SK-N-SH treated with all-trans-retinoic acid at 6 μM for 48 hours (cell line): Measurements from ENCODE around the gene GPSM3.

Experiments used
- ATAC-seq: fragments of 200-7000 bp; cut with Tn5 transposase; 3 replicates; pipeline ENCODE4 v1.9.1; 2020; ENCODE audit warnings: mild to moderate bottlenecking, moderate library complexity
- ARNTL ChIP-seq: fragments of 450-650 bp; formaldehyde crosslinking; IDR thresholded peaks from 2 replicates; pipeline ENCODE4 v1.5.0; 2020; ENCODE audit warnings: low read depth, mild to moderate bottlenecking, moderate library complexity, borderline replicate concordance
- BACH2 ChIP-seq: fragments of 250-450 bp; sonication (Bioruptor Pico); IDR thresholded peaks from 2 replicates; pipeline ENCODE4 v1.9.0; 2021; ENCODE audit warnings: mild to moderate bottlenecking, borderline replicate concordance
- CREB5 ChIP-seq: fragments of 250-450 bp; sonication (Bioruptor Pico); IDR thresholded peaks from 2 replicates; pipeline ENCODE4 v1.5.1; 2020; ENCODE audit warnings: low read depth, mild to moderate bottlenecking, moderate library complexity
- ESRRG ChIP-seq: fragments of 250-450 bp; sonication (Bioruptor Pico); IDR thresholded peaks from 2 replicates; pipeline ENCODE4 v1.6.1; 2021; ENCODE audit warnings: mild to moderate bottlenecking
- GLIS3 ChIP-seq: fragments of 250-450 bp; sonication (Bioruptor Pico); IDR thresholded peaks from 2 replicates; pipeline ENCODE4 v1.5.0; 2020; ENCODE audit warnings: mild to moderate bottlenecking, moderate library complexity
- ISL1 ChIP-seq: fragments of 250-450 bp; sonication (Bioruptor Pico); IDR thresholded peaks from 2 replicates; pipeline ENCODE4 v2.1.2; 2022; ENCODE audit warnings: mild to moderate bottlenecking, moderate library complexity
- OSR1 ChIP-seq: fragments of 250-450 bp; sonication (Bioruptor Pico); IDR thresholded peaks from 2 replicates; pipeline ENCODE4 v1.8.0; 2022; ENCODE audit warnings: moderate library complexity, mild to moderate bottlenecking, inconsistent platforms
- PATZ1 ChIP-seq: fragments of 250-450 bp; sonication (Bioruptor Pico); IDR thresholded peaks from 2 replicates; pipeline ENCODE4 v1.8.0; 2020; ENCODE audit warnings: mild to moderate bottlenecking, moderate library complexity, borderline replicate concordance
- PPARA ChIP-seq: fragments of 250-450 bp; sonication (Bioruptor Pico); IDR thresholded peaks from 2 replicates; pipeline ENCODE4 v1.5.0; 2020; ENCODE audit warnings: mild to moderate bottlenecking, borderline replicate concordance
- RARB ChIP-seq: fragments of 250-450 bp; sonication (Bioruptor Pico); IDR thresholded peaks from 2 replicates; pipeline ENCODE4 v1.8.0; 2021; ENCODE audit warnings: mild to moderate bottlenecking, moderate library complexity
- SNAI2 ChIP-seq: fragments of 250-450 bp; sonication (Bioruptor Pico); IDR thresholded peaks from 2 replicates; pipeline ENCODE4 v1.5.0; 2020; ENCODE audit warnings: mild to moderate bottlenecking, moderate library complexity
- TCF4 ChIP-seq: fragments of 250-450 bp; sonication (Bioruptor Pico); IDR thresholded peaks from 2 replicates; pipeline ENCODE4 v1.8.0; 2021; ENCODE audit warnings: mild to moderate bottlenecking, moderate library complexity, borderline replicate concordance
- TOX ChIP-seq: fragments of 250-450 bp; sonication (Bioruptor Pico); IDR thresholded peaks from 2 replicates; pipeline ENCODE4 v1.8.0; 2021; ENCODE audit warnings: mild to moderate bottlenecking, moderate library complexity, borderline replicate concordance
- TSHZ2 ChIP-seq: fragments of 250-450 bp; sonication (Bioruptor Pico); IDR thresholded peaks from 2 replicates; pipeline ENCODE4 v1.5.0; 2020; ENCODE audit warnings: mild to moderate bottlenecking, moderate library complexity
- ZC3H10 ChIP-seq: fragments of 250-450 bp; sonication (Bioruptor Pico); IDR thresholded peaks from 2 replicates; pipeline ENCODE4 v1.5.1; 2021; ENCODE audit warnings: mild to moderate bottlenecking, moderate library complexity
- ZFP3 ChIP-seq: fragments of 250-450 bp; sonication (Bioruptor Pico); IDR thresholded peaks from 2 replicates; pipeline ENCODE4 v1.5.0; 2020; ENCODE audit warnings: mild to moderate bottlenecking, moderate library complexity
- ZFP30 ChIP-seq: fragments of 450-650 bp; formaldehyde crosslinking; IDR thresholded peaks from 2 replicates; pipeline ENCODE4 v1.5.0; 2022; ENCODE audit warnings: mild to moderate bottlenecking, moderate library complexity
- ZNF565 ChIP-seq: fragments of 450-650 bp; formaldehyde crosslinking; conservative IDR thresholded peaks from 2 replicates; pipeline ENCODE4 v1.5.0; 2020; ENCODE audit warnings: low read depth, mild to moderate bottlenecking, moderate library complexity
- ZNF70 ChIP-seq: fragments of 450-650 bp; formaldehyde crosslinking; IDR thresholded peaks from 2 replicates; pipeline ENCODE4 v1.5.0; 2020; ENCODE audit warnings: mild to moderate bottlenecking, moderate library complexity

Gene GPSM3

GRCh38 chr6:32204268-32204715 is 11.8 kb upstream of the GPSM3 start (continued):
- TF ChIP-seq TSHZ2 (no peak), ZFP3 (no peak)

DNA sequence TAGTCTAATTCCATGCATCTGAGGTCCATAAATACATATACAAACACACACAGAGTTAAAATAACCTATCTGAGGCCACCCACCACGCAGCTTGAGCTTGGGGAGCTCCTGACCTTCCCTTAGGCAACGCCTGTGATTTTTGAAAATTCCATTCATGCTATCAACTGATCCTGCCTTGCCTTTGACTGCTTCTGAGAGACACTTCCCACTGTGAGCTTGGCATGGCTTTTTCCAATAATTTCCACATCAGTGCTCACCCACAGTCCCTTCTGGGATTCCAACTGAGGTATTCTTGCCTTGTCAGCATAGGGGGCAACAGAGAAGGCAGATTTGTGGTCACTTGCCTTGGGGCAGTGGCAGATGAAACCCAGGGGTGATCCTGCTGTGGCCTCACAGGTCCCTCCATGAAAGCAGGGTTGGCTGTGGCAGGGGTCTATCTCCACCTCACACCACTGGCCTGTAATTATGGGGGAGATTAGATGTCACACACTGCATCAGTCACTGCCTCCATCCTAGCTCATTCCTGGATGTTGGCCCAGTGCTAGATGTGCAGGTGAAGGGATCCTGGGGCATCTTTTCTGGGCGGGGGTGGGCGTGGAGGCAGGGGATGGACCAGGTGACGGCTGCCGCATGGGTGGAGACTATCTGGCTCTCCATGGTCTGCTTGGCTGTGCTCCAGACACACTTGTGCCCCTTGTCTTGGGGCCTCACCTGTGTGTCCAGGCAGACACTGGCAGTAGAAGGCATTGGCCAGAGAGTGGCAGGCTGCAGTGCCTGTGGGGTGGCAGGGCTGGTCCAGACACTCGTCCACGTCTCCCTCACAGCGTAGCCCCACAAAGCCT is 11.2 kb upstream of the GPSM3 start:
- TF ChIP-seq SNAI2 (CRISPR knock-in tag) = no peak
- no peak for TF ChIP-seq ZFP30 (CRISPR knock-in tag)
- TF ChIP-seq TOX = no peak
- no peak for TF ChIP-seq PATZ1 (CRISPR knock-in tag)
- no peak for TF ChIP-seq PPARA (CRISPR knock-in tag)
- TF ChIP-seq ARNTL = no peak
- TF ChIP-seq TSHZ2 = no peak
- no peak for TF ChIP-seq ZC3H10 (CRISPR knock-in tag)
- TF ChIP-seq GLIS3 (CRISPR knock-in tag) = no peak
- TF ChIP-seq ESRRG = no peak
- no peak for TF ChIP-seq TCF4 (CRISPR knock-in tag)
- no peak for TF ChIP-seq RARB (CRISPR knock-in tag)
- TF ChIP-seq ZNF565 (CRISPR knock-in tag) = no peak
- ATAC-seq = no peak

DNA sequence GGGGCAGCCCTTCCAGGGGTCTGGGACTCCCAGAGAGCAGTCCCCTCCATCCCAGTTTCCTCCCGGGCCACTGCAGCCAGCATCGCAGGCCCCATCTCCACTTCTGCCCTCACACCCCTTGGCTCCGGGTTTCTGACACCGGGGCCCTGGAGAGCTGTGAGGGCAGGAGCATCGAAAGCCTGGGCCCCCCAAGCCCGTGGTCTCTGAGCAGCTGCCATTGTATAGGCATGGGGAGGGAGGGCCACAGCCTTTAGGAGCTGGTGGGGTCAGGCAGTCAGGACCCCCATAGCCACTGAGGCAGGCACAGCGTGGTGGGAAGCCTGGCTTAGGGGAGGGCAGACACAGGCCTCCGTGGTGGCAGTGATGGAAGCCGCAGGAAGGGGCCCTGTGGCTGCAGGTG is 9.7 kb upstream of the GPSM3 start:
- no peak for ATAC-seq
- TF ChIP-seq SNAI2 (CRISPR knock-in tag) (no peak), ZFP3 (no peak), ZC3H10 (CRISPR knock-in tag) (no peak), GLIS3 (CRISPR knock-in tag) (no peak), OSR1 (CRISPR knock-in tag) (no peak), ZNF70 (no peak), PPARA (CRISPR knock-in tag) (no peak), BACH2 (CRISPR knock-in tag) (no peak), RARB (CRISPR knock-in tag) (no peak), TSHZ2 (no peak), TCF4 (CRISPR knock-in tag) (no peak), ESRRG (no peak), ARNTL (no peak), CREB5 (CRISPR knock-in tag) (no peak), ISL1 (CRISPR knock-in tag) (no peak)
